ENCODE measurements around the gene AKR1C2. TPM values are rescaled to one million over a fixed set of nuclear protein-coding genes. Genes with fewer than 3 reads are reported as not detected.
"Not testable (repeated sequence)": the region's sequence is repeated elsewhere in the genome, so short reads cannot be mapped to it uniquely, and the experiment has no call there.

The AKR1C2 gene
- total RNA-seq, 1 experiment from 2014 or later: 0.25 TPM

DNA sequence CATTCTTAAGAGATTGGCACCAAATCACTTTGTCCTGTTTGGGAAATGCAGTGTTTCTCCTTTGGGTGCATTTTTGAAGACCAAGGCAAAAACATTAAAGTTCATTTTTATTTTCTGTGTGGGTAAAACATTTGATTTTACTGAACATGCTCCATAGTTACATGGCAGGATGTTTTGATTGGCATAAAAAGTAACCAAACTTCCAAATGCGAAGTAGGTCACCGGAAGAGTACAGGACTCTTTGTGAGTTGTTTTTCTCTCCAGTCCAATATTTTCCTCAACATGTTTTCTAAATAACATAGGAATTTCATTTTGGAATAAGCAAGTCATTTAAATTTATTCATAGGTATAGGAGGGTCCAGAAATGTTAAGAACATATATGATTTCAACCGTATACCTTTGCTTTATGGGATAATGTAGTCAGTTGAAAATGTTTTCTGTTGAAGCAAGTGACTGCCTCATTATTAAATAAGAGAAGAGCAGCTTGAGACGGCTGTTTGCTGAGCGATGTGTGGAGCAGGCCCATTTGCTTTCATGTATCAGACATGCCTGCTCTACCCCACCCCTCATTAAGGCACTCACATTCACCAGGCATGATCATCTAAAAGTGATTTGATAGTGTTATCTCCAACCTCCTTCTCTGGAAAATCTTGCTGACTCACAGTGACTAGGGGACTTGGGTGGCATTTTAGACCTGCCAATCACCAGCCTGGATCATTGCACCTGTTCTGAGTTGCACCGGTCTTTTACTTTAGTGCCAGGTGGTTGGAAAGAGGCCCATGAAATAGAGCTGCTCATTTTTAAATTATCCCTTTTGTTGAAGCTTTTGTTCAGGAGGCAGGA is 16.3 kb upstream of the AKR1C2 start:
- H3K27ac ChIP-seq (ENCODE audit: low read depth, low read length); H3K9me3 ChIP-seq (ENCODE audit: control insufficient read depth in 1 of 2, insufficient read depth in 1 of 2, low read depth in 1 of 2, low read length in 2 of 2): not testable (repeated sequence)

DNA sequence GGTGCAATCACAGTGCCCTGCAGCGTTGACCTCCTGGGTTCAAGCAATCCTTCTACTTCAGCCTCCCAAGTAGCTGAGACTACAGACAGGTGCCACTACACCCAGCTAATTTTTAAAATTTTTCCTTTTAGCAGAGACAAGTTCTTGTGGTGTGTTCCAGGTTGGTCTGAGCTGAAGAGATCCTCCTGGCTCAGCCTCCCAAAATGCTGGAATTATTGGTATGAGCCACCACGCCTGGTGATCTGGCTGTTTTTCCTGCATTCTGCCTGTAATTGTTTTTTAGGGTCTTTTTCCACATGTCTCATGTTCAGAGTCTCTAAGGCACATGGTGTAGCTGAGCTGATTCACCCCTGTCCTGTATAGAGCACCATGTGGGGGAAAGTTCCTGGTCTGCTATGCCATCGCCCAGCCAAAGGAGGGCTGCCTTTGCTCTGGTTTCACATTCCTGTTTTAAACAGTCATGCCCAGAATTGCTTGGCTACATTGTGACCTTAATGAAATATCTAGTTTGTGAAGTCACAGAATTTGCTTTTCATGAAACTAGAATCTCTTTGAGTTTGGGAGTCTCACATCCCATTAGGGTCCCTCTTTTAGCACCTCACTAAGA is 15.1 kb upstream of the AKR1C2 start:
- H3K4me2 ChIP-seq (ENCODE audit: low read length); H3K27ac ChIP-seq (ENCODE audit: low read depth, low read length); H3K27me3 ChIP-seq (ENCODE audit: insufficient read depth, low read length); H2AFZ ChIP-seq (ENCODE audit: low read depth, low read length, poor library complexity, severe bottlenecking); RAD21 ChIA-PET (ENCODE audit: low non-redundant PET in 1 of 2, low total read pairs in 2 of 2, uncharacterized antibody in 2 of 2, unreplicated experiment in 2 of 2); BruUV-seq (replicated peaks); H3K36me3 ChIP-seq (ENCODE audit: control insufficient read depth in 1 of 2, insufficient read depth in 2 of 2, low read length in 2 of 2); POLR2A ChIA-PET; H4K20me1 ChIP-seq (ENCODE audit: insufficient read depth); H3K4me1 ChIP-seq (ENCODE audit: control insufficient read depth in 1 of 2, insufficient read depth in 2 of 2, low read length in 2 of 2); H3K4me3 ChIP-seq (replicated peaks in 1 of 2; ENCODE audit: low read depth in 1 of 2, low read length in 2 of 2); DNase-seq (ENCODE audit: low read depth, low spot score); H3K9ac ChIP-seq (ENCODE audit: low read length); intact Hi-C loops (cut with micrococcal nuclease); H3K79me2 ChIP-seq (ENCODE audit: insufficient read depth, low read length); CTCF ChIA-PET; H3K9me3 ChIP-seq (ENCODE audit: control insufficient read depth in 1 of 2, insufficient read depth in 1 of 2, low read depth in 1 of 2, low read length in 2 of 2); H3K9me2 ChIP-seq (ENCODE audit: insufficient read depth): not testable (repeated sequence)
- peak; percentile 31; the same call in 1 of the 2 replicates for TF ChIP-seq RAD21 (IDR thresholded peaks at IDR 0.05; ENCODE audit: low read depth)
- ATAC-seq: peak; percentile 59; the same call in 1 of the 2 replicates

More for the DNA sequence above, 16.3 kb upstream of the AKR1C2 start:
- BruUV-seq (replicated peaks); CTCF ChIA-PET; H4K20me1 ChIP-seq (ENCODE audit: insufficient read depth); H3K27me3 ChIP-seq (ENCODE audit: insufficient read depth, low read length); ATAC-seq; H3K4me2 ChIP-seq (ENCODE audit: low read length); H3K4me1 ChIP-seq (ENCODE audit: control insufficient read depth in 1 of 2, insufficient read depth in 2 of 2, low read length in 2 of 2); H2AFZ ChIP-seq (ENCODE audit: low read depth, low read length, poor library complexity, severe bottlenecking); H3K9ac ChIP-seq (ENCODE audit: low read length); H3K4me3 ChIP-seq (replicated peaks in 1 of 2; ENCODE audit: low read depth in 1 of 2, low read length in 2 of 2); H3K79me2 ChIP-seq (ENCODE audit: insufficient read depth, low read length); H3K9me2 ChIP-seq (ENCODE audit: insufficient read depth); DNase-seq (ENCODE audit: low read depth, low spot score); H3K36me3 ChIP-seq (ENCODE audit: control insufficient read depth in 1 of 2, insufficient read depth in 2 of 2, low read length in 2 of 2); POLR2A ChIA-PET; intact Hi-C loops (cut with micrococcal nuclease); RAD21 ChIA-PET (ENCODE audit: low non-redundant PET in 1 of 2, low total read pairs in 2 of 2, uncharacterized antibody in 2 of 2, unreplicated experiment in 2 of 2): not testable (repeated sequence)

Measured in HCT116 (cell line).